ENCODE measurements around the gene UNC93B1. TPM values are rescaled to one million over a fixed set of nuclear protein-coding genes. Genes with fewer than 3 reads are reported as not detected.

The UNC93B1 gene
- total RNA-seq, 1 donor from 2014 or later: 74.7 TPM

DNA sequence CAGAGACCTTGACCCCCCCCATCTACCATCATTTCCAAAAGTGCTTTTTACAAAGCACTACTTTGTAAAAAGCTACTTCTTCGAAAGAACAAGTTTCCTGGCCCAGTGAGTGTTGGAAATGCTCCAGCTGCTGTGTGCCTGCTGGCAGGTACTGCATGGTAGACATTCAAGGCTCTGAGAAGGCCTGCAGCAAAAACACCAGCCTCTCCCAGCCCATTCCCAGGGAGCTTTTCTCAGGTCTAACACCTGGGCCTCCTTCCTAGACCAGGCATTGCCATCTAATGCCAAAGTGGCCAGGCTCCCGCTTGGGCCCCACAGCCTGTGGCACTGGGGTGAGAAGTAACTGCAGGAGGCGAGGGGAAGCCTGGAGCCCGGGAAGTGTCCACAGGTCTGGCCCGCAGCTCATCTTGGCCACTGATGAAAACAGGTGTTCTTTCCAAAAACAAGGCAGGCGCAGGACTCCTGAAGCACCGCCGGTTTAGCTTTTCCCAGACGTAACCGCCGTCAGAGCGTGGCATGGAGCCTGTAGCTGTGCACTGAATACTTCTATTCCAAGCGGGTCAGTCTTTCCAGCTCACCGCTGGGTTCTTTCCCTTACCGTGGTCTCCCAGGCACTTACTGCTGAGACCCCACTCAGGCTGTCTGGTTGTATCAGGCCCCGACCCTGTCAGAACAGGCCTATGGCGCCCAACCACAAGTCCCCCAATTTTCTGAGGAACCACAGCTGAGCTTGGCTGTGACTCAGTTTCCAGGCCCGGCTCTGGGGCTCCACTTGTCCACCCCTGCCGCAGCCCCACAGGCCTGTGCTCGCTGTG is 33.7 kb upstream of the UNC93B1 start:
- Histone ChIP-seq H3K4me1 (peaks cover 14 to 30% of the 10 kb centered on the region in 2 donors), H3K27me3 (no peaks in the 10 kb centered on the region), H3K4me3 (peak overlapping the region; percentile 63 to 78), H3K27ac (peak overlapping the region; percentile 90 to 91), H3K9me3 (no peaks in the 10 kb centered on the region), H3K36me3 (peaks cover 22 to 30% of the 10 kb centered on the region in 2 donors)
- TF ChIP-seq, protein P1, sequence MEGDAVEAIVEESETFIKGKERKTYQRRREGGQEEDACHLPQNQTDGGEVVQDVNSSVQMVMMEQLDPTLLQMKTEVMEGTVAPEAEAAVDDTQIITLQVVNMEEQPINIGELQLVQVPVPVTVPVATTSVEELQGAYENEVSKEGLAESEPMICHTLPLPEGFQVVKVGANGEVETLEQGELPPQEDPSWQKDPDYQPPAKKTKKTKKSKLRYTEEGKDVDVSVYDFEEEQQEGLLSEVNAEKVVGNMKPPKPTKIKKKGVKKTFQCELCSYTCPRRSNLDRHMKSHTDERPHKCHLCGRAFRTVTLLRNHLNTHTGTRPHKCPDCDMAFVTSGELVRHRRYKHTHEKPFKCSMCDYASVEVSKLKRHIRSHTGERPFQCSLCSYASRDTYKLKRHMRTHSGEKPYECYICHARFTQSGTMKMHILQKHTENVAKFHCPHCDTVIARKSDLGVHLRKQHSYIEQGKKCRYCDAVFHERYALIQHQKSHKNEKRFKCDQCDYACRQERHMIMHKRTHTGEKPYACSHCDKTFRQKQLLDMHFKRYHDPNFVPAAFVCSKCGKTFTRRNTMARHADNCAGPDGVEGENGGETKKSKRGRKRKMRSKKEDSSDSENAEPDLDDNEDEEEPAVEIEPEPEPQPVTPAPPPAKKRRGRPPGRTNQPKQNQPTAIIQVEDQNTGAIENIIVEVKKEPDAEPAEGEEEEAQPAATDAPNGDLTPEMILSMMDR (IDR thresholded peaks at IDR 0.05): no peak
- intact Hi-C loops (cut with DNase I): loop anchor here (1.0 to 10.0 kb wide), 4 partner anchors 7 to 427 kb away; partner anchors contain the start of genes CHKA, NDUFS8 and PPP6R3
- no peak for DNase-seq (ENCODE audit: low spot score in 2 of 2)

DNA sequence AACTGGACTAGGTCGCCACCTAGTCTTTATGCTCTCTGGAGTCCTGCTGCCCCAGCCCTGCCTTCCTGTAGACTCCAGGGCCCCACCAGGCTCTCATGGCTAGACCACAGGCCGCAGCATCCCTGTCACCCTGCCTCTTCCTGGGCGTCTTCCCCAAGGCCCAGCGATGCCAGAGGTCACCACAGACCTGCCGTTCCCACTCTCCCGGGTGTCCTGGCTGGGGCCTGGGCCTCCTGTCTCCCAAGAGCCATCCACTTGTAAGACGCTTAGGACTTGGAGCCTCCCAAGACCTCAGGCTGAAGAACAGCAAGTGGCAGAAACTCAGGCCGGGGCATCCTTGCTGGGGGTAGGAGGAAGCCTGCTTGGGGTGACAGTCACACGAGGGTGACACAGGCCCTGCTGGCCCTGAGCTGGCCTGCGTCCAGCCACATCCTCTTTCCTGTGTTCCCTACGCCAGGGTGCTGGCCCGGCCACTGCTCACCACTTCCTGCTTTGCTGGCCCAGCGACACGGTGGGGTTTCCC is 32.9 kb upstream of the UNC93B1 start:
- Histone ChIP-seq H3K27ac (peak overlapping the region; percentile 90 to 91), H3K27me3 (no peaks in the 10 kb centered on the region), H3K9me3 (no peaks in the 10 kb centered on the region), H3K4me1 (peaks cover 19 to 34% of the 10 kb centered on the region in 2 donors), H3K36me3 (peaks cover 22 to 24% of the 10 kb centered on the region in 2 donors), H3K4me3 (no peak overlapping the region)
- TF ChIP-seq, protein P1 (IDR thresholded peaks at IDR 0.05): no peak
- intact Hi-C loops (cut with DNase I): loop anchor here (10.0 kb wide), 2 partner anchors 232 to 428 kb away; partner anchors contain the start of gene PPP6R3
- peak in 1 of 2 donors; percentile 79 for DNase-seq (ENCODE audit: low spot score in 2 of 2)

DNA sequence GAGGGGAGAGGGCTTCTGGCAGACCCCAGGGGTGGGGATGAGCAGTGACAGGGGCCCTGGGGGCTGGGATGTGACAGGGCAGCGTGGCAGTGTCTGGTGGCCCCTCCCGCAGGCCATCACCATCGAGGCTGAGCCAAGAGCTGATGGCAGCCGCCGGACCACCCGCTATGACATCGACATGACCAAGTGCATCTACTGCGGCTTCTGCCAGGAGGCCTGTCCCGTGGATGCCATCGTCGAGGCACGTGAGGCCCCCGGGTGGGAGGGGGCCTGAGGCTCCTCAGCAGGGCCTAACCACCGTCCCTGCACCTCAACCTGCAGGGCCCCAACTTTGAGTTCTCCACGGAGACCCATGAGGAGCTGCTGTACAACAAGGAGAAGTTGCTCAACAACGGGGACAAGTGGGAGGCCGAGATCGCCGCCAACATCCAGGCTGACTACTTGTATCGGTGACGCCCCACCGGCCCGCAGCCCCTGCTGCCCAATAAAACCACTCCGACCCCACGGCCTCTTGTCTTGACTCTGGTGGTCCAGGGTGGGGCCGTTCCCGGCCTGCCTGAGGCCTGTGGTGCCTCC is 32.3 kb upstream of the UNC93B1 start:
- intact Hi-C loops (cut with DNase I): loop anchor here (10.0 kb wide), 2 partner anchors 231 to 429 kb away; partner anchors contain the start of gene PPP6R3
- Histone ChIP-seq H3K27me3 (no peaks in the 10 kb centered on the region), H3K27ac (peak overlapping the region; percentile 90 to 91), H3K4me3 (no peak overlapping the region), H3K9me3 (no peaks in the 10 kb centered on the region), H3K4me1 (peaks cover 23 to 40% of the 10 kb centered on the region in 2 donors), H3K36me3 (peaks cover 19 to 22% of the 10 kb centered on the region in 2 donors)
- TF ChIP-seq, protein P1 (IDR thresholded peaks at IDR 0.05): no peak
- no peak for DNase-seq (ENCODE audit: low spot score in 2 of 2)

DNA sequence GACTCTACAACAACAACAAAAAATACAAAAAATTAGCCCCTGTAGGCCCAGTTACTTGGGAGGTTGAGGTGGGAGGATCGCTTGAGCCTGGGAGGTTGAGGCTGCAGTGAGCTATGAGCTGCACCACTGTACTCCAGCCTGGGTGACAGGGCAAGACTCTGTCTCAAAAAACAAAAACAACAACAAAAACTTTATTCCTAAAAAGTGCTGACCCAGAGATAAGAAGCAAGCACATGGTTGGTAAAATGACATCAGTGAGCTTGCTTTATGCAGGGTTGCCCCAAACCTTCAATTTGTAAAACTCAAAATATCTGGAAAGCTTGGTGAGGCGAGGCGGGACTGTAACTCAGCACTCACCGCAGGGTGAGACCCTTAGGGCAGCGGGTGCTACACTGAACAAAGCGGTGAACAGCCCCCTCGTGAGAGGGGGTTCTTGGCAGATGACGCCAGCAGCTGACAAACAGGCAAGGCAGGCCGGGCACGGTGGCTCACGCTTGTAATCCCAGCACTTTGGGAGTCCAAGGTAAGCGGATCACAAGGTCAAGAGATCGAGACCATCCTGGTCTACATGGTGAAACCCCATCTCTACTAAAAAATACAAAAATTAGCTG is 31.5 kb upstream of the UNC93B1 start:
- Histone ChIP-seq H3K27ac (no peak overlapping the region), H3K4me1 (peaks cover 23 to 36% of the 10 kb centered on the region in 2 donors)

DNA sequence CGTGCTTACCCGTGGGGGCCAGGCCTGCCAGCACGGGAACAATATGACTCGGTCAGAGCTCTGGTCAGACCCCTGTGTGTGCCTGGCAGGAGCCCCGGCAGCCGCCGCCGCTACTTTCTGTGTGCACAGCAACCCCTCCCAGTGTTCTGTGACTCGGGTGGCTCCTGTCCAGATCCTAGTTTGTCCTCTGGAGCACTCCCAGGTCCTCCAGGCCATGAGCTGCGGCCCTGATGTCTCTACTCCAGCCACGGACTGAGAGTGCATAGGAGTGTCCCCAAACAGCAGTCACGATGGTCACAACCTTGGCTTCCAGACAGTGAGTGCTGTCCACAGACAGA is 29.8 kb upstream of the UNC93B1 start:
- intact Hi-C loops (cut with DNase I): loop anchor here (10.0 kb wide), 2 partner anchors 229 to 431 kb away; partner anchors contain the start of gene PPP6R3
- no peak for DNase-seq (ENCODE audit: low spot score in 2 of 2)
- H3K27ac ChIP-seq: no peak overlapping the region
- H3K4me3 ChIP-seq: no peak overlapping the region
- peaks cover 21 to 33% of the 10 kb centered on the region in 2 donors for H3K4me1 ChIP-seq
- no peaks in the 10 kb centered on the region for H3K9me3 ChIP-seq
- no peaks in the 10 kb centered on the region for H3K27me3 ChIP-seq
- TF ChIP-seq, protein P1 (IDR thresholded peaks at IDR 0.05): no peak
- H3K36me3 ChIP-seq: peaks cover 18 to 22% of the 10 kb centered on the region in 2 donors

More for the DNA sequence above, 31.5 kb upstream of the UNC93B1 start:
- H3K9me3 ChIP-seq: no peaks in the 10 kb centered on the region
- peaks cover 18 to 22% of the 10 kb centered on the region in 2 donors for H3K36me3 ChIP-seq
- TF ChIP-seq, protein P1 (IDR thresholded peaks at IDR 0.05): no peak
- H3K27me3 ChIP-seq: no peaks in the 10 kb centered on the region
- intact Hi-C loops (cut with DNase I): loop anchor here (10.0 kb wide), 2 partner anchors 231 to 429 kb away; partner anchors contain the start of gene PPP6R3
- no peak for DNase-seq (ENCODE audit: low spot score in 2 of 2)
- no peak overlapping the region for H3K4me3 ChIP-seq
